ENCODE measurements around the gene CCDC57.
"Not testable (repeated sequence)": the region's sequence is repeated elsewhere in the genome, so short reads cannot be mapped to it uniquely, and the experiment has no call there.

CCDC57 gene

GRCh38 chr17:82215972-82216300 lies 3.3 kb upstream of the CCDC57 start:
- H3K4me3 ChIP-seq (ENCODE audit: control insufficient read depth, low read depth, low read length), result no peak overlapping the region
- TF ChIP-seq CTCF (conservative IDR thresholded peaks at IDR 0.05; ENCODE audit: control insufficient read depth, insufficient read depth, low read depth, low read length), result no peak
- no peak for DNase-seq (ENCODE audit: low read depth)

- H3K4me3 ChIP-seq (ENCODE audit: control insufficient read depth, low read depth, low read length), result no peak overlapping the region
- no peak for DNase-seq (ENCODE audit: low read depth)
- TF ChIP-seq CTCF (conservative IDR thresholded peaks at IDR 0.05; ENCODE audit: control insufficient read depth, insufficient read depth, low read depth, low read length), result no peak
Measured at GRCh38 chr17:82215095-82215971, 2.7 kb upstream of the CCDC57 start.

- no peak for DNase-seq (ENCODE audit: low read depth)
- no peak overlapping the region for H3K4me3 ChIP-seq (ENCODE audit: control insufficient read depth, low read depth, low read length)
- no peak for TF ChIP-seq CTCF (conservative IDR thresholded peaks at IDR 0.05; ENCODE audit: control insufficient read depth, insufficient read depth, low read depth, low read length)
Measured at GRCh38 chr17:82214012-82214628, 1.5 kb upstream of the CCDC57 start.

GRCh38 chr17:82213251-82214011 lies 789 bp upstream of the CCDC57 start:
- DNase-seq (ENCODE audit: low read depth), result peak; percentile 92
- peak overlapping the region; percentile 43 for H3K4me3 ChIP-seq (ENCODE audit: control insufficient read depth, low read depth, low read length)
- no peak for TF ChIP-seq CTCF (conservative IDR thresholded peaks at IDR 0.05; ENCODE audit: control insufficient read depth, insufficient read depth, low read depth, low read length)

GRCh38 chr17:82210655-82211054 lies 2.0 kb downstream of the CCDC57 start:
- not testable (repeated sequence) for DNase-seq (ENCODE audit: low read depth); H3K4me3 ChIP-seq (ENCODE audit: control insufficient read depth, low read depth, low read length)

GRCh38 chr17:82205720-82206508 lies 6.7 kb downstream of the CCDC57 start:
- peak; percentile 82 for TF ChIP-seq CTCF (conservative IDR thresholded peaks at IDR 0.05; ENCODE audit: control insufficient read depth, insufficient read depth, low read depth, low read length)
- H3K4me3 ChIP-seq (ENCODE audit: control insufficient read depth, low read depth, low read length), result no peak overlapping the region
- peak; percentile 92 for DNase-seq (ENCODE audit: low read depth)

Measured in fibroblast of mammary gland (primary cell).